Neutrophil (primary cell): ENCODE results near the gene PHC3.

Source experiments
- H3K27ac ChIP-seq: fragments of 200-600 bp; sonication (generic); 2 replicates; pipeline ENCODE4 v1.5.1; 2016; ENCODE audit warnings: mild to moderate bottlenecking, moderate library complexity
- H3K27me3 ChIP-seq: fragments of 200-600 bp; sonication (generic); 2 replicates; pipeline ENCODE4 v1.6.0; 2016; ENCODE audit warnings: mild to moderate bottlenecking
- H3K36me3 ChIP-seq: fragments of 200-600 bp; sonication (generic); 2 replicates; pipeline ENCODE4 v1.5.1; 2017
- H3K4me1 ChIP-seq, 2 experiments: fragments of 200-600 bp in 1 of 2; sonication (generic) in 1 of 2; 1 replicate in 1 of 2; 2 replicates in 1 of 2; pipeline versions ENCODE4 v1.5.1 to v1.6.1; 2013 to 2016; ENCODE audit warnings: low read depth in 1 of 2, low read length in 1 of 2, mild to moderate bottlenecking in 1 of 2, moderate library complexity in 1 of 2; ENCODE audit not compliant: control insufficient read depth in 1 of 2, insufficient read depth in 1 of 2
- H3K4me3 ChIP-seq, 2 experiments: fragments of 200-600 bp in 1 of 2; sonication (generic) in 1 of 2; 1 replicate in 1 of 2; 2 replicates in 1 of 2; pipeline ENCODE4 v1.5.1; 2013 to 2016; ENCODE audit warnings: low read depth in 1 of 2, low read length in 1 of 2, mild to moderate bottlenecking in 1 of 2, moderate library complexity in 1 of 2
- H3K9me3 ChIP-seq: fragments of 200-600 bp; sonication (generic); 2 replicates; pipeline ENCODE4 v1.5.1; 2016
- TF ChIP-seq, protein P1 (sequence below): fragments of 200-600 bp; sonication (generic); IDR thresholded peaks from 2 replicates; pipeline ENCODE4 v1.5.1; 2016; ENCODE audit warnings: antibody characterized with exemption

The PHC3 gene

DNA sequence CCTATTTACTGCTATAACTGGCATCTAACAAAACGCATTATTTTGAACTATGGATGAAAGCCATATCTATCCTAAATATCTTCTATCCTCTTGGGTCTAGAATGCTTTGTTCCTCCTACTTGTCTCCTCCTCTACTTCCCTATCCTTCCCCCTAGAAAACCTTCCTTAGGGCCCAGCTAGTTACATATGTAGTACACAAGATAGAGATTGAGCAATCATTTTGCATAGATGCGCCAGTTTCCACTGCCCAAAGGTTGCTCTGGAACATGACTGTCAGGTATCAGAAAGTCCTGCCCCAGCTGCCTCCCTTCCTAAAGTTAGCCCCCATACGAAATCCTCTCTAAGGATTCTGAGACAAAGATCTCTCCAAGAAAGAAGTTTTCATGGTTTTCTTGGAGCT lies 88.6 kb downstream of the PHC3 start:
- H3K4me3 ChIP-seq = no peak overlapping the region
- H3K4me1 ChIP-seq = peaks cover 12 to 14% of the 10 kb centered on the region in 2 experiments
- no peaks in the 10 kb centered on the region for H3K27me3 ChIP-seq
- peak overlapping the region; percentile 48 for H3K27ac ChIP-seq
- peaks cover 38% of the 10 kb centered on the region for H3K36me3 ChIP-seq
- no peaks in the 10 kb centered on the region for H3K9me3 ChIP-seq
- TF ChIP-seq, protein P1, sequence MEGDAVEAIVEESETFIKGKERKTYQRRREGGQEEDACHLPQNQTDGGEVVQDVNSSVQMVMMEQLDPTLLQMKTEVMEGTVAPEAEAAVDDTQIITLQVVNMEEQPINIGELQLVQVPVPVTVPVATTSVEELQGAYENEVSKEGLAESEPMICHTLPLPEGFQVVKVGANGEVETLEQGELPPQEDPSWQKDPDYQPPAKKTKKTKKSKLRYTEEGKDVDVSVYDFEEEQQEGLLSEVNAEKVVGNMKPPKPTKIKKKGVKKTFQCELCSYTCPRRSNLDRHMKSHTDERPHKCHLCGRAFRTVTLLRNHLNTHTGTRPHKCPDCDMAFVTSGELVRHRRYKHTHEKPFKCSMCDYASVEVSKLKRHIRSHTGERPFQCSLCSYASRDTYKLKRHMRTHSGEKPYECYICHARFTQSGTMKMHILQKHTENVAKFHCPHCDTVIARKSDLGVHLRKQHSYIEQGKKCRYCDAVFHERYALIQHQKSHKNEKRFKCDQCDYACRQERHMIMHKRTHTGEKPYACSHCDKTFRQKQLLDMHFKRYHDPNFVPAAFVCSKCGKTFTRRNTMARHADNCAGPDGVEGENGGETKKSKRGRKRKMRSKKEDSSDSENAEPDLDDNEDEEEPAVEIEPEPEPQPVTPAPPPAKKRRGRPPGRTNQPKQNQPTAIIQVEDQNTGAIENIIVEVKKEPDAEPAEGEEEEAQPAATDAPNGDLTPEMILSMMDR = no peak

DNA sequence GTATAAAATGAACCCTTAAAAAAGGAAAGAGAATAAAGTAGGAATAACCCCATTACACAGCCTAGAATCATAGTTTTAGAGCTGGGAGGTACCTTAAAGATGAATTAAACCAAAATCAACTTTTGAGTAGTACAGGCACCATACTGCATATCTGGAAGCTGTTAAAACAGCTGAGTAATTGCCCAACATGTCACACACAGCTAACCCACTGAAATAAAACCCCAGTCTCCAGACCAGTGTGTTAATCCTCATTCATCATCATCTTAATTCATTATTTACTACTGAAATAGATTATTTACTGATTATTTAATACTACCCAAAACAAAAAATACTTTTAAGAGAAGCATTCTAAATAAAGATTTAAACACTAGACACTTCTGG lies 90.9 kb downstream of the PHC3 start:
- peaks cover 12 to 14% of the 10 kb centered on the region in 2 experiments for H3K4me1 ChIP-seq
- no peaks in the 10 kb centered on the region for H3K9me3 ChIP-seq
- TF ChIP-seq, protein P1 = no peak
- H3K27ac ChIP-seq = peak overlapping the region; percentile 35
- H3K27me3 ChIP-seq = no peaks in the 10 kb centered on the region
- no peak overlapping the region for H3K4me3 ChIP-seq
- peaks cover 40% of the 10 kb centered on the region for H3K36me3 ChIP-seq

DNA sequence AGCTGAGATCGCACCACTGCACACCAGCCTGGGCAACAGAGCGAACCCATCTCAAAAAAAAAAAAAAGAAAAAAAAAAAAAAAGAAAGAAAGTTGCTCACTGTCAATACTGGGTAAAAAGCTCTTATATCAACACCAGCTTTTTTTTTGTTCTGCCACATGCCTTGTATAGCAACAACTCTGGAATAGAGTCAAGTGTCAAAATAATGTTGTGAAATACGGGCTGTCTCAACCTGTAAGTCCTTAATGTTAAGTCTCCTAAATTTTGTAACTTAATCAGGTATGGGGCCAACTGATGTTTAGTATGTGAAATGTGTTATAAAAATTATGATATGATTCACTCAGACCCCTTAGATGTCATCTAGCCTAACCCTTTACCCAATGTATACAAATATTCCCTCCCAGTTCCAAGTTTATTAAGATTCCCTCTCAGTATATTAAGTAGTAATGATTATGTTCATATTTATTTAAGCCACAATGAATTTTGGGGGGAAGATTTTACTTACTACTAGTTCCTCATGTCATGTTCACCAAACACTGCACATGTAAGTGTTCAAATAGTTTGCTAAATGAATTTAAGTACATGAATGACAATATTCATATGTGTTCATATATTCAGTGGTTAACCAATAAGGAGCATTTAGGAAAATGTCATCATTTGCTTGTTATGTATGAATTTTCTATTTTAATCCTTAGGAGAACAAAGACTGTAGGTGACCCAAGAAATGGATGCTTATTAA lies 91.5 kb downstream of the PHC3 start:
- peaks cover 12 to 14% of the 10 kb centered on the region in 2 experiments for H3K4me1 ChIP-seq
- H3K36me3 ChIP-seq = peaks cover 42% of the 10 kb centered on the region
- H3K27ac ChIP-seq = peak overlapping the region; percentile 35
- no peak overlapping the region for H3K4me3 ChIP-seq
- TF ChIP-seq, protein P1 = no peak
- no peaks in the 10 kb centered on the region for H3K27me3 ChIP-seq
- no peaks in the 10 kb centered on the region for H3K9me3 ChIP-seq

DNA sequence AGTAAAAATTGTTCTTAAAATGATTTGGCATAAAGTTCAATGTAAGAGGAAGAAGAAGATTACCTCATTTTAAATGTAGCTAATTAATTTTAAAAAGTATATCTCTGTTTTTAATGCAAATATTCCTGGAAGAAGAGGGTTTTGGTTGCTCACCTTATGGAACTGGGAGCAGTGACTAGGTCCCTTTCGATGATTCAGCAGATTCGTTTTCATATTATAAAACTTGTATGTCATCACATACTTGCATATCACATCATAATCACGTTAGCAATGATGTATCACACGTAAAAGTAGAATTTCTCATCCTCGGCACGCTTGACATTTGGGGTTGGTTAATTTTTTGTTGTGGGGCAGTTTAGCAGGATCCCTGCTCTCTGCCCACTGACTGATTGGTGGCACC lies 96.1 kb downstream of the PHC3 start:
- Histone ChIP-seq H3K27ac (no peak overlapping the region), H3K9me3 (no peaks in the 10 kb centered on the region), H3K27me3 (no peaks in the 10 kb centered on the region), H3K4me1 (peaks cover 6 to 8% of the 10 kb centered on the region in 2 experiments), H3K36me3 (peaks cover 59% of the 10 kb centered on the region), H3K4me3 (no peak overlapping the region)
- TF ChIP-seq, protein P1 = no peak

DNA sequence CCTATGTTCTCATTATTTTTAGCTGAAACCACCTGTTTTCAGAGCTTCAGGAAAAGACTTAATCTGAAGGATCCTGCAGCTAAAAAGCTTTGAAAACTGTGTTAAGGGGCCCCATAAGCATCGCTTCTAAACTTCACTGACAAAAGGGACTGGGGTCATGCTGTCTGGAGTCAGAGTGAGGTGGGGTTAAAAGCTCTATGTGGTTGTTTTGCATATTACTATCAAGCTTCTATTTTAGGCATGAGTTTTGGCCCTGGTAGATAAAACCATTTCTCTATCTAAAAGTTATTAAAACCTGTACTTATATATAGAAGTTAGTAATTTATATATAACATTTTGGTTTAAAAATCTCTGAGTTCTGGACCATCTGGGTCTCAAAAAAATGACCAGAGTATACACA lies 98.2 kb downstream of the PHC3 start:
- no peaks in the 10 kb centered on the region for H3K9me3 ChIP-seq
- H3K36me3 ChIP-seq = peaks cover 59% of the 10 kb centered on the region
- TF ChIP-seq, protein P1 = no peak
- H3K27ac ChIP-seq = peak overlapping the region; percentile 5
- no peaks in the 10 kb centered on the region for H3K27me3 ChIP-seq
- no peaks in the 10 kb centered on the region for H3K4me1 ChIP-seq
- no peak overlapping the region for H3K4me3 ChIP-seq
